GM12891 (cell line): Measurements from ENCODE around the gene FOXP3.

Source experiments
- POLR2A ChIP-seq: IDR thresholded peaks from 2 replicates; pipeline ENCODE4 v1.6.1; 2011; ENCODE audit warnings: low read depth, low read length, control low read depth
- POLR2AphosphoS5 ChIP-seq: IDR thresholded peaks from 2 replicates; pipeline ENCODE4 v1.6.1; 2011; ENCODE audit warnings: low read depth, low read length, control low read depth
- POU2F2 ChIP-seq: IDR thresholded peaks from 2 replicates; pipeline ENCODE4 v1.6.1; 2011; ENCODE audit warnings: low read depth, mild to moderate bottlenecking, control low read depth, low read length, moderate library complexity

- TF ChIP-seq POLR2AphosphoS5 (no peak), POLR2A (no peak), POU2F2 (no peak)
These were observed 6.4 kb downstream of the FOXP3 start for GRCh38 chrX:49257846-49258748.
